Endothelial cell of umbilical vein (primary cell): Measurements from ENCODE around the gene GLRX5.

ENCODE experiments used
- CTCF ChIP-seq, 2 donors: IDR thresholded peaks; 1 replicate in 1 of 2; 2 replicates in 1 of 2; pipeline ENCODE4 v1.5.1; 2011; ENCODE audit warnings: low read length in 2 of 2, mild to moderate bottlenecking in 2 of 2, moderate library complexity in 2 of 2, control low read depth in 1 of 2, inconsistent platforms in 1 of 2, low read depth in 1 of 2; ENCODE audit not compliant: insufficient read depth in 1 of 2; ENCODE audit errors: extremely low read depth in 1 of 2
- JUN ChIP-seq: IDR thresholded peaks from 2 replicates; pipeline ENCODE4 v1.6.1; 2011; ENCODE audit warnings: borderline replicate concordance, low read depth; ENCODE audit not compliant: insufficient read length, insufficient read depth

GRCh38 chr14:95538801-95539509, 4.1 kb downstream of the GLRX5 start:
- no peak for TF ChIP-seq CTCF (IDR thresholded peaks at IDR 0.05; ENCODE audit: extremely low read depth in 1 of 2, insufficient read depth in 1 of 2, low read depth in 1 of 2, low read length in 2 of 2)
- TF ChIP-seq JUN, result no peak
